RWPE2 (cell line): ENCODE results near the gene RBM47.

Experiments used
- ATAC-seq: fragments of 200-7000 bp; cut with Tn5 transposase; 3 replicates; pipeline ENCODE4 v1.9.1; 2021; ENCODE audit warnings: low read depth
- DNase-seq: peaks from one replicate; pipeline ENCODE4 v3.0.0-alpha.2; 2020; ENCODE audit warnings: low spot score
- H3K27ac ChIP-seq: fragments of 450-650 bp; 2 replicates; pipeline ENCODE4 v1.5.1; 2017; ENCODE audit warnings: mild to moderate bottlenecking; ENCODE audit not compliant: poor library complexity, severe bottlenecking
- H3K27me3 ChIP-seq: fragments of 250-450 bp; sonication (Bioruptor Pico); 2 replicates; pipeline ENCODE4 v1.5.1; 2021; ENCODE audit warnings: mild to moderate bottlenecking, moderate library complexity; ENCODE audit not compliant: insufficient read depth, poor library complexity, severe bottlenecking
- H3K36me3 ChIP-seq: fragments of 250-450 bp; sonication (Bioruptor Pico); 2 replicates; pipeline ENCODE4 v1.5.1; 2020; ENCODE audit warnings: low read depth, mild to moderate bottlenecking, moderate library complexity
- H3K4me1 ChIP-seq: fragments of 250-450 bp; sonication (Bioruptor Pico); 2 replicates; pipeline ENCODE4 v1.5.1; 2021; ENCODE audit warnings: mild to moderate bottlenecking, moderate library complexity; ENCODE audit not compliant: insufficient read depth, poor library complexity, severe bottlenecking
- H3K4me3 ChIP-seq: fragments of 250-450 bp; sonication (Bioruptor Pico); 2 replicates; pipeline ENCODE4 v1.5.1; 2021; ENCODE audit warnings: mild to moderate bottlenecking, moderate library complexity; ENCODE audit not compliant: severe bottlenecking
- H3K9me3 ChIP-seq: fragments of 250-450 bp; sonication (Bioruptor Pico); 2 replicates; pipeline ENCODE4 v1.5.1; 2021; ENCODE audit warnings: mild to moderate bottlenecking, moderate library complexity; ENCODE audit not compliant: severe bottlenecking
- CTCF ChIP-seq: fragments of 450-650 bp; IDR thresholded peaks from one replicate; pipeline ENCODE4 v1.5.1; 2017; ENCODE audit warnings: mild to moderate bottlenecking, moderate library complexity; ENCODE audit not compliant: poor library complexity, severe bottlenecking

RBM47 gene

GRCh38 chr4:40423735-40424134 is 205.9 kb downstream of the RBM47 start:
- Histone ChIP-seq H3K27ac (no peak overlapping the region), H3K4me1 (no peaks in the 10 kb centered on the region), H3K4me3 (no peak overlapping the region), H3K36me3 (no peaks in the 10 kb centered on the region), H3K27me3 (no peaks in the 10 kb centered on the region), H3K9me3 (no peaks in the 10 kb centered on the region)
- no peak for ATAC-seq
- no peak for DNase-seq
- no peak for TF ChIP-seq CTCF

GRCh38 chr4:40421839-40422708 is 207.6 kb downstream of the RBM47 start:
- ATAC-seq = no peak

GRCh38 chr4:40419231-40419912 is 210.3 kb downstream of the RBM47 start:
- TF ChIP-seq CTCF = no peak
- no peak for ATAC-seq
- Histone ChIP-seq H3K27ac (no peak overlapping the region), H3K9me3 (no peaks in the 10 kb centered on the region), H3K36me3 (no peaks in the 10 kb centered on the region), H3K4me3 (no peak overlapping the region), H3K27me3 (no peaks in the 10 kb centered on the region), H3K4me1 (no peaks in the 10 kb centered on the region)
- no peak for DNase-seq

More at GRCh38 chr4:40421839-40422708, 207.6 kb downstream of the RBM47 start:
- no peaks in the 10 kb centered on the region for H3K27me3 ChIP-seq
- DNase-seq = no peak
- H3K36me3 ChIP-seq = no peaks in the 10 kb centered on the region
- H3K9me3 ChIP-seq = no peaks in the 10 kb centered on the region
- TF ChIP-seq CTCF = no peak
- H3K4me3 ChIP-seq = no peak overlapping the region
- no peak overlapping the region for H3K27ac ChIP-seq
- no peaks in the 10 kb centered on the region for H3K4me1 ChIP-seq

GRCh38 chr4:40418430-40419230 is 211.0 kb downstream of the RBM47 start:
- no peaks in the 10 kb centered on the region for H3K27me3 ChIP-seq
- no peaks in the 10 kb centered on the region for H3K9me3 ChIP-seq
- H3K4me3 ChIP-seq = no peak overlapping the region
- no peaks in the 10 kb centered on the region for H3K4me1 ChIP-seq
- no peaks in the 10 kb centered on the region for H3K36me3 ChIP-seq
- TF ChIP-seq CTCF = no peak
- no peak overlapping the region for H3K27ac ChIP-seq
- DNase-seq (no peak), ATAC-seq (no peak)
